Left ventricle myocardium superior (tissue), 1 donor: ENCODE results near the gene ZMIZ1. TPM values are rescaled to one million over a fixed set of nuclear protein-coding genes. Genes with fewer than 3 reads are reported as not detected.
"Not testable (repeated sequence)": the region's sequence is repeated elsewhere in the genome, so short reads cannot be mapped to it uniquely, and the experiment has no call there.

ENCODE experiments used
- ATAC-seq: fragments of 200-7000 bp; cut with Tn5 transposase; one replicate; pipeline ENCODE4 v1.9.1; 2020; ENCODE audit warnings: mild to moderate bottlenecking, moderate library complexity
- DNase-seq: peaks from one replicate; pipeline ENCODE4 v3.0.0-alpha.2; 2020
- intact Hi-C: fragments of 100-400 bp; cut with micrococcal nuclease; formaldehyde crosslinking; loops from one replicate; pipeline ENCODE4 v1.11.0; 2022
- total RNA-seq: library from RNA; stranded (reverse); fragmentation: NEBNext Ultra II Directional; extraction: Animal tissue kit (Norgen Biotek cat#: 25700); gene quantifications from one replicate; pipeline ENCODE4 v1.2.1, GENCODE V29; 2021
- donor health status: DM: no; HTN: yes; CAD: no; lungs with severe emphysema.

Gene ZMIZ1
- total RNA-seq, 1 donor from 2014 or later, result 49.5 TPM

GRCh38 chr10:79029478-79030390 lies 39.0 kb upstream of the ZMIZ1 start:
- intact Hi-C loops, result no loop called here
- no peak for ATAC-seq
- no peak for DNase-seq

GRCh38 chr10:79030705-79031104 lies 38.1 kb upstream of the ZMIZ1 start:
- ATAC-seq (no peak), DNase-seq (no peak)
- intact Hi-C loops, result no loop called here

DNA sequence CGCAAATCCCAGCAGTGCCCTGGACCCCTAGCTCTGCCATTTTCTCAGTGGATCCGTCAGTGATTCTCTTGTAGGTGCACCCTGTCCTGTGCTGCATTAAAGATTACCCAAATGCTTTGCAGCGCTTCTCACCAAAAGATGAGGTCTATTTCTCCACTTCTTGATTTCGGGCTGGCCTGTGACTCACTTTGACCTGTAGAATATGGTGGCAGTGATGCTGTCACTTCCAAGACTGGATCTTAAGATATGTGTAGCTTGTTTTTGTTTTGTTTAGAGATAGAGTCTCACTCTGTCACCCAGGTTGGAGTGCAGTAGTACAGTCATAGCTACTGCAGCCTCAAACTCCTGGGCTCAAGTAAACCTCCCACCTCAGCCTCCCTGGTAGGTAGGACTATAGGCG lies 37.0 kb upstream of the ZMIZ1 start:
- DNase-seq, result no peak
- intact Hi-C loops, result no loop called here

DNA sequence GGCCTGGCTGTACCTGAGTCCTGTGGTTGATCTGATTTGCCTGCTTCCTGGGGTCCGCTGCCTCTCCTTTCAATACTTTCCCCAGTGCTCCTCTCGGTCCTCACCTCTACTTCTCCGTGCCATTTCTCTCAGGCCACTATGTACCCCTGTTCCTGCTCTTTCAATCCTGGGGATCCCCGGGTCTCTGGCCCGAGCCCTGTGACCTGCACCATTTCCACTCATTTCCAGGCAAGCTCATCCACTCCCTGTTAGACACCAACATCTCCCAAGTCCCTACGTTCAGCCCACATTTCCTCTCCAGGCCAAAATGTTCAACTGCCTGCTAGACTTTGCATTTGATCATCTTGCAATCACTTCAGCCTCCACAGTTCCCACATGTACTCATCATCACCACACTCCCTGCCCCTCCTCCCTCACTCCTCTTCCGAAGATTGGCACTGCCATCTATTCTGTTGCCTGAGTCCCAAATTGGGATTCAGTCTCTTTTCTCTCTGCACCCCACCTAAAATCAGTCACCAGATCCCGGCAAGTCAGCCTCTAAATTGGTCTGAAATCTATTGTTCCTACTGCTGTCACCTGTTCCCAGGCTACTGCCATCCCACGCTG lies 34.4 kb upstream of the ZMIZ1 start:
- peak; percentile 2 for DNase-seq
- intact Hi-C loops, result no loop called here
- no peak for ATAC-seq

More for the DNA sequence above, 37.0 kb upstream of the ZMIZ1 start:
- ATAC-seq, result no peak

GRCh38 chr10:79036416-79036815 lies 32.4 kb upstream of the ZMIZ1 start:
- ATAC-seq, intact Hi-C loops: not testable (repeated sequence)
- DNase-seq, result peak; percentile 3

DNA sequence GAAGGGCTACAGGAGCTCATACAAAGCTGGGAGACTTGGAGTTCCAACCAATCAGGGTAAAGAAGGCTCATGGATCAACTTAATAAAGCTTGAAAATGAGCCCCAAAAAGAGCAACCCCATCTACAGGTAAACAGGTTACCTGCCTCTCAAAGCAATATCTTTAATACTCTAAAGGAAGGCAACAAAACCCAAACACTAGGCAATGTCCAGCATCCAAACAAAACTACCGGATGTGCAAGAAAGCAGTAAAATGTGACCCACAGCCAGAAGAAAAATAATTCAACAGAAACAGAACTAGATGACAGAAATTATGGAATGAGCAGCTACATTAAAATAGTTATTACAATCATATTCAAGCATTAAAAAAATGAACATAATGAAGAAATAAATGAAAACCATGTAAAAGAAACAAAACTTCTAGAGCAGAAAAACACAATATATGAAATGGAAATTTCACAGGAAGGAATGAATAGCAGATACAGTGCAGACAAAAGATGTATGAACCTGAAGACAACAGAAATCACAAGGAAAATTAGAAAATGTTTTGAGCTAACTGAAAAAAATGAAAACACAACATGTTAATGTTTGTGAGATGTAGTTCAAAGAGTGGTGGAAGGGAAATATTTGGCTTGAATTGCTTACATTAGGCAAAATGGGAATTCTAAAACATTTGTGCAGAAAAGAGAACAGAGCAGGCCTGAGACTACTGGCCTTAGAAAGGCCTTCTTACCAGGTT lies 30.5 kb upstream of the ZMIZ1 start:
- intact Hi-C loops, result no loop called here
- ATAC-seq (no peak), DNase-seq (no peak)

DNA sequence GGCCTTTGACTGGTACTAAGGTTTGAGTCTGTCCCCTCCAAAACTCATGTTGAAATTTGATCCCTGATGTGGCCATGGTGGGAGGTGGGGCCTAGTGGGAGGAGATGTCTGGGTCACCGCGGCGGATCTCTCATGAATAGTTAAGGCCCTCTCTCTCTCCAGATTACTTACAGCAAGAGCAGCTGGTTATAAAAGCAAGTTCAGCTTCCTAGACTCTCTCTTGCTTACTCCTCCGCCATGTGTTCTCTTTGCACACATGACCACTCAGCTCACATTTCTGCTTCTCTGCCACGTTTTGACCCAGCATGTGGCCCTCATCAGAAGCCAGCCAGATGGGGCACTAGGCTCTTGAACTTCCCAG lies 29.9 kb upstream of the ZMIZ1 start:
- no peak for ATAC-seq
- no peak for DNase-seq
- intact Hi-C loops, result no loop called here

DNA sequence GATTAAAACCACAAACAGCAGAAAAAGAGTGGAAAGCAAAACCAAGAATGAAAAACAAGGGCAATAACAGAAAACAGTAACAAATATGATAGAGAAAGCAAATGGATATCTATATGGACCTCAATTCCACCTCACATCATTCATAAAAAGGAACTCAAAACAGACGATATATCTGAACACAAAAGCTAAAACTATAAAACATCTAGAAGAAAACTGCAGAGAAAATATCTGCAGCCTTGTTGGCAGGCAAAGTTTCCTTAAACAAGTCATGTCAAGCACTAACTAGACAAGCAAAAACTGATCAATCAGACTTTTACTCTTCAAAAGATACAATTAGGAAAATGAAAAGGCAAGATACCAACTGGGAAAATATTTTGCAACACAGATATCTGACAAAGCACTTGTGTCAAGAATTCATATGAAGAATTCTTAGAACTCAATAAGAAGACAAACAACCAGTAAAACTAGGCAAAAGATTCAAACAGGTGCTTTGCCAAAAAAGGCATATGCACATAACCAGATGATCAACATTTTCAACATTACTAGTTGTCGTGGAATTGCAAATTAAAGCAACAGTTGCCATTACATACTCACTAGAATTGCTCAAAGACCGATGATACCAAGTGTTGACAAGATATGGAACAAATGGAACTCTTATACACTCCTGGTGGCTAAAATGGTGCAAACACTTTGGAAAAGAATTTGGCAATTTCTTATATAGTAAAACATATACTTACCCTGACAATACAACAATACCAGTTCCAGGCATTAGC lies 25.9 kb upstream of the ZMIZ1 start:
- ATAC-seq, result no peak
- no peak for DNase-seq
- intact Hi-C loops, result no loop called here

DNA sequence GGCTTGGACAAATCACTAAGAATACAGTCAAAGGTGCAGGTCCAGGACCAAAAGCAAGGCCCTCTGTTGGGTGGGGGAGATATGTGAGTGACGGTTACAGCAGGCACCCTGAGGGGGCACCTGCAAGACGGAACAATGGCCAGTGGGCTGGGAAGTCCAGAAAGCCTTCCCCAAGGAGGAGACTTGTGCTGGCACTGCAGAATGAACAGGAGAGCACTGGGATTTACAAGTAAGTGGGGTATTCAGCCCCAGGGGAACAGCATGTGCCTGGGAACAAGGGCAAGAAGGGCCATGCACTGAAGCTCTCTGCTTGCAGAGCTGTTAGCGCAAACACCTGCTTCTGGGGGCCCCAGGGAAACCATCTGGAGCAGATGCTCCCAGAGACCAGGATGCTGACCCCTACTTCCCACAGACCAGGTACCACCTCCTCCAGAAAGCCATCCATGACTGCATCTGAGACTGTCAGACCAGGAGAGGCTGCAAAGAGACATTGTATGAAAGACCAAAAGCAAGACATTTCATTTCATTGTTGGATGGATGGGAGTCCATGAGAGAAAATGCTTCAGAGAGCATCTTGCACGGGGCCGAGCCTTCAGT lies 24.6 kb upstream of the ZMIZ1 start:
- no peak for DNase-seq
- intact Hi-C loops, result no loop called here
- ATAC-seq, result no peak

DNA sequence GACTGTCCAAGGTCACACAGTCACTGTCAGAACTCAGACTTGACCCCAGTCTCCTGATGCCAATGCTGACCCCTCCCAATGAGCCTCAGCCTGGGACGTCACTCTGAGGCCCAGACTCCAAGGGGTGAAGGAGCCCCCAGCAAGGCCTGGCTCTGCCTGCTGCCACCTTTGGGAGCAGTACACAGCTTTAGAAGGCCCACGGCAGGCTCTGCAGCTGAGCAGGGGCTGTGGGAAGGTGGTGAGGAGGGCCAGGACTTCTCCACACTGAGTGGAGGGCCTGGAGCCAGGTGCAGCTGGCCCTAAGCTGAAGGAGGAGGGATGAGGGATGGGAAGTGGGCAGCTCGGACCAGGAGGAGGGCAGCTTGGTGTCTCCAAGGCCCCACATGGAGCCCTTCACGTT lies 23.9 kb upstream of the ZMIZ1 start:
- ATAC-seq (no peak), DNase-seq (no peak)

GRCh38 chr10:79045566-79046175 lies 23.1 kb upstream of the ZMIZ1 start:
- intact Hi-C loops, result no loop called here
- no peak for DNase-seq
- ATAC-seq, result no peak

More for the DNA sequence above, 23.9 kb upstream of the ZMIZ1 start:
- intact Hi-C loops, result no loop called here

- intact Hi-C loops, result no loop called here
- ATAC-seq (no peak), DNase-seq (no peak)
These were observed 22.4 kb upstream of the ZMIZ1 start for GRCh38 chr10:79046326-79046725.

DNA sequence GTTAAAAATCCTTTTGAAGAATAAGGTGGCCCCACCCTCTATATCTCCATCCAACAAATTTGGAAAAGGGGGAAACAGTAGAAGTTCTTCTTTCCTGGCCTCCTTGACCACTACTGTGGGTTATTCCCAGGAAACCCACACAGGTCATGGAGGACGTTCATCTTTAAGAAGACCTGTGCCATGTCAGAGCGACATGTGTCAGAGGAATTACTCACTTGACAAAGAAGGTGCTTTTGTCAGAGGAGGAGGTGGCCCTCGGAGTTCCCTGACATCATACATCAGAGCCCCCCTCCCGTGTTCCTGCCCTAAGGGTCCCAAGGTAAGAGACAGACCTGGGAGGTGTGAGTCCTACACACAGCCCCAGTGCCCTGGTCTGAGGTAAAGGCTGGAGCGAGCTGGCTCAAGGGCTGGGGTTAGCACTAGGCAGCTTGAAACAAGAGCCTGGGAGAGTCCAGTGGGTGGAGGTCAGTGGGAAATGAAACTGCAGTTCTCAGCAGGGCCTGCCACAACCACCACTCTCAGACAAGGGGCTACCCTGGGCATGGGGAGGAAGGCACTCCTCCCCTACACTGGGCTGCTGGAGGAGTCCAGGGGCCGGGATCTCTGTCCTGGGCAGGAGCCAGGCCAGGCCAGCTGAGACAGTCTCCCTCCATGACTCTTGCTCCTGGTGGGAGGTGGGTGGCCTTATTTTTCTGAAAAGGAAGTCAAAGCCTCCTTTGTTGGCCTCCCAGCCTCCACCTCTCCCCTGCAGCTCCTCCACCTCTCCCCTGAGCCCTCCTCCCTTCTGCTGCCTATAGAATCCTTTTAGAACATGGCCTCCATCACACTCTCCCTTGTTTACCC lies 21.8 kb upstream of the ZMIZ1 start:
- ATAC-seq (peak; percentile 77), DNase-seq (no peak)
- intact Hi-C loops, result no loop called here

GRCh38 chr10:79047584-79047874 lies 21.2 kb upstream of the ZMIZ1 start:
- ATAC-seq (no peak), DNase-seq (no peak)
- intact Hi-C loops, result no loop called here

GRCh38 chr10:79047875-79048638 lies 20.7 kb upstream of the ZMIZ1 start:
- ATAC-seq (peak; percentile 47), DNase-seq (no peak)
- intact Hi-C loops, result no loop called here

DNA sequence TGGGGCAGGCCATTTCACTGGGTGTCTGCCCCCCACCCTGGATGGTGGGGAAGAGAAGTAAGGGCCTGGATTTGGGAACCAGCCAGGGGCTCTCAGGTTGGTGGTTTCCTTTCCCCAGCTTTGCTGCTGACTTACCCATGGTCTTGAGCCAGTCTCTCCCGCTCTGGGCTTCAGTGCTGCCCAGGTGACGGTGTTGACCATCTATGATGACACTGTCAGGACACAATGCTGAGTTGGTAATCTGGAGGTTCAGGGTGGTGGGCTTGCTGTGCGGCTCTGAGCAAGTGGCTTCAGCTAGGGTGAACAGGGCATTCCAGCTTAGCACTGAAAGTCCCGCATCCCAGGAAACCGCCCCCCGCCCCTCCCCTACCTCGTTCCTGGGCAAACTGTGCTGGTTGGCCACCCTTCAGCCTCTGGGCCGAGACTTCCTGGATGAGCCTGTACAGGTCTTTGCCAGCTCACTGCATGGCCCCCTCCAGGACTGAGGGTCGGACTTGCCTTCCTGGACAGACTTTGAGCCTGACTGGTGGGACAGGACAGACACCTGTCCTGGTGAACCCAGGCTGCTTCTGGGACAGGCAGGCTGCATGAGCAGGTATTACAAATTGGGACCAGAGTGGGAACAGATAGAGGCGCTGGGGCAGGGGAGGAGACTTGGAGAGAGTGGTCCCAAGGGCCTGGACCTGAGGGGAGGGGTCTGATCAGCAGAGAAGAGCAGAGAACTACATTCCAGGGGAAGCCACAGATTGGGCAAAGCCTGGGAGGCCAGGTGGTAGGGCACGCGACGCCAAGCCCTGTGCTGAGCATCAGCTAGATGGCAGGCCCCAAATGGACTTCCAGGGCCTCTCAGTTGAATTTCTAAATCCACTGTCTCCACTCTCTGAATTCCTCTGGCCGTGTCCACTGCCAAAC lies 19.9 kb upstream of the ZMIZ1 start:
- intact Hi-C loops, result no loop called here
- DNase-seq (no peak), ATAC-seq (no peak)
